BE2C (cell line): Measurements from ENCODE around the gene MLANA.

Source experiments
- DNase-seq: peaks from one replicate; pipeline ENCODE4 v3.0.0-alpha.2; 2020
- H3K27me3 ChIP-seq: fragments of 250-450 bp; sonication (Bioruptor Pico); 2 replicates; pipeline ENCODE4 v1.5.1; 2020; ENCODE audit warnings: mild to moderate bottlenecking
- H3K36me3 ChIP-seq: fragments of 250-450 bp; sonication (Bioruptor Pico); 2 replicates; pipeline ENCODE4 v1.5.1; 2020; ENCODE audit warnings: mild to moderate bottlenecking
- H3K4me1 ChIP-seq: fragments of 250-450 bp; sonication (Bioruptor Pico); 2 replicates; pipeline ENCODE4 v1.5.1; 2020
- H3K4me3 ChIP-seq: 2 replicates; pipeline ENCODE4 v1.5.1; 2011; ENCODE audit warnings: low read depth, low read length
- H3K9me3 ChIP-seq: fragments of 250-450 bp; sonication (Bioruptor Pico); 2 replicates; pipeline ENCODE4 v1.5.1; 2020
- TF ChIP-seq, protein P1 (sequence below): IDR thresholded peaks from 2 replicates; pipeline ENCODE4 v1.5.1; 2012; ENCODE audit warnings: mild to moderate bottlenecking, low read depth, low read length

Gene MLANA

DNA sequence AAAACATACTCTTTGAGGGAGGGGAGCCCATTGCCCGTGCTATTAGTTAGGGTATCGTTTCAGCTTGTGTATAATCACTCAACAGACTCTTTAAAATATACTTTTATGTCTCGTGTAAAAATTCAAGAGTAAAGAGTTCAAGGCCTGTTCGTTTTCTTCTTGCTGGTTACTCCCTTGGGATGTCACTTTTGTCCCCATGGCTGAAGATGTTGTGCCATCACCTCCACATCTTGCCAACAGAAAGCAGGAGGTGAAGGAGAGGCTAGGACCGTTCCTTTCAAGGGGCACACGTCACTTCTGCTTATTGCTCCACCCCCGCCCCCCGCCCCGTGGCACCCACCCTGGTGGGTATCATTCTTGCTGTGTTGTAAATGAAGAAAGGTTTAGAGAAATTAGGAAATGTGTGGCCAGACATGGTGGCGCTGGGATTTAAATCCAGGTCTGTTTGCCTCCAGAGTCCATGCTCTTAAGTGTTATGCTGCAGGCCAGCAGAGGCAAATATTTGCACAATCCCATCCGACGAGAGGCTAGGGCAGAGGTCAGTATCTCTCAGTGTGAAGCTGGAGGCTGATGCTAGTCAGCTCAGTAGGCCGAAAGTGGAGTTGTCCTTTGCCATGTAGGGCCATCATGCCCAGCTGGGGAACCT, 3.0 kb downstream of the MLANA start:
- no peaks in the 10 kb centered on the region for H3K9me3 ChIP-seq
- no peak for DNase-seq
- no peaks in the 10 kb centered on the region for H3K4me1 ChIP-seq
- no peak overlapping the region for H3K4me3 ChIP-seq
- TF ChIP-seq, protein P1, sequence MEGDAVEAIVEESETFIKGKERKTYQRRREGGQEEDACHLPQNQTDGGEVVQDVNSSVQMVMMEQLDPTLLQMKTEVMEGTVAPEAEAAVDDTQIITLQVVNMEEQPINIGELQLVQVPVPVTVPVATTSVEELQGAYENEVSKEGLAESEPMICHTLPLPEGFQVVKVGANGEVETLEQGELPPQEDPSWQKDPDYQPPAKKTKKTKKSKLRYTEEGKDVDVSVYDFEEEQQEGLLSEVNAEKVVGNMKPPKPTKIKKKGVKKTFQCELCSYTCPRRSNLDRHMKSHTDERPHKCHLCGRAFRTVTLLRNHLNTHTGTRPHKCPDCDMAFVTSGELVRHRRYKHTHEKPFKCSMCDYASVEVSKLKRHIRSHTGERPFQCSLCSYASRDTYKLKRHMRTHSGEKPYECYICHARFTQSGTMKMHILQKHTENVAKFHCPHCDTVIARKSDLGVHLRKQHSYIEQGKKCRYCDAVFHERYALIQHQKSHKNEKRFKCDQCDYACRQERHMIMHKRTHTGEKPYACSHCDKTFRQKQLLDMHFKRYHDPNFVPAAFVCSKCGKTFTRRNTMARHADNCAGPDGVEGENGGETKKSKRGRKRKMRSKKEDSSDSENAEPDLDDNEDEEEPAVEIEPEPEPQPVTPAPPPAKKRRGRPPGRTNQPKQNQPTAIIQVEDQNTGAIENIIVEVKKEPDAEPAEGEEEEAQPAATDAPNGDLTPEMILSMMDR: no peak
- peaks cover 27% of the 10 kb centered on the region for H3K27me3 ChIP-seq
- no peaks in the 10 kb centered on the region for H3K36me3 ChIP-seq

GRCh38 chr9:5894237-5894959, 3.7 kb downstream of the MLANA start:
- H3K4me3 ChIP-seq: no peak overlapping the region
- H3K27me3 ChIP-seq: peaks cover 20% of the 10 kb centered on the region
- H3K36me3 ChIP-seq: no peaks in the 10 kb centered on the region
- no peaks in the 10 kb centered on the region for H3K9me3 ChIP-seq
- H3K4me1 ChIP-seq: no peaks in the 10 kb centered on the region
- no peak for DNase-seq
- TF ChIP-seq, protein P1: no peak

- Histone ChIP-seq H3K4me1 (no peaks in the 10 kb centered on the region), H3K9me3 (no peaks in the 10 kb centered on the region), H3K27me3 (peaks cover 10% of the 10 kb centered on the region; the same call in 1 of the 2 replicates), H3K36me3 (no peaks in the 10 kb centered on the region), H3K4me3 (no peak overlapping the region)
- DNase-seq: no peak
- TF ChIP-seq, protein P1: no peak
Observed at GRCh38 chr9:5895782-5896181, 5.1 kb downstream of the MLANA start.

DNA sequence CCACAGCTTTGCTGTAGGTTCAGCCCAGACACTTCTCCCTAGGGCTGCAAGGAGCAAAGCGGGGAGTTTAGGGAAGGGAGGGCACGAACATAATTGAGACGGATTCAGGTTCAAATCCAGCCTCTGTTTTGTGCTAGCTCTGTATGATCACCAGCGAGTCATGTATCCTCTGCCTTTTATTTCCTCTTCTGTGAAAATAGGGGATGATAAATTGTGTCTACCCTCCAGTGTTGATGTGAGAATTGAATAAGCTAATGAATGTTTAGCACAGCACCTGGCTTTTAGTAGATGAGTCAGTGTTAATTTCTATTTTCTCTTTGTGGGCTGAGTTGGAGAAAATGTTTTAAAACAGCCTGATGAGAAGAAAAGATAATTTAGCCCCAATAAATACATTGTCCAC, 6.2 kb downstream of the MLANA start:
- H3K36me3 ChIP-seq: no peaks in the 10 kb centered on the region
- DNase-seq: no peak
- H3K4me3 ChIP-seq: no peak overlapping the region
- no peaks in the 10 kb centered on the region for H3K27me3 ChIP-seq
- H3K4me1 ChIP-seq: no peaks in the 10 kb centered on the region
- no peaks in the 10 kb centered on the region for H3K9me3 ChIP-seq
- TF ChIP-seq, protein P1: no peak

DNA sequence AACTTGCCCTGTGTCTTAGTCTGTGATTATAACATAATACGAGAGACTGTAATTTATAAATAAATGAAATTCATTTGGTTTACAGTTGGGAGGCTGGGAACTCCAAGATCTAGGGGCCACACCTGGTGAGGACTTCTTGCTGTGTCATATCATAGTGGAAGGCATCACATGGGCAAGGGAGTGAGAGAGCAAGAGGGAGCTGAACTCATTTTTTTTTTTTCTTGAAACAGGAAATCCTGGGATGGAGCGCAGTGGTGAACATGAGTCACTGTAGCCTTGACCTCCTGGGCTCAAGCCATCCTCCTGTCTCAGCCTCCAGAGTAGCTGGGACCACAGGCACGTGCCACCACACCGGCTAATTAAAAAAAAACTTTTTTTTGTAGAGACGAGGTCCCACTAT, 7.2 kb downstream of the MLANA start:
- TF ChIP-seq, protein P1: no peak
- no peaks in the 10 kb centered on the region for H3K9me3 ChIP-seq
- no peaks in the 10 kb centered on the region for H3K27me3 ChIP-seq
- no peaks in the 10 kb centered on the region for H3K4me1 ChIP-seq
- H3K4me3 ChIP-seq: no peak overlapping the region
- DNase-seq: no peak
- no peaks in the 10 kb centered on the region for H3K36me3 ChIP-seq

- Histone ChIP-seq H3K4me1 (no peaks in the 10 kb centered on the region), H3K36me3 (no peaks in the 10 kb centered on the region), H3K27me3 (no peaks in the 10 kb centered on the region), H3K9me3 (no peaks in the 10 kb centered on the region), H3K4me3 (no peak overlapping the region)
- DNase-seq: no peak
- TF ChIP-seq, protein P1: peak; percentile 48
Observed at GRCh38 chr9:5899292-5899691, 8.6 kb downstream of the MLANA start.
